Fibroblast of lung (primary cell): ENCODE data around the gene ZNF764.

ENCODE experiments used
- CTCF ChIP-seq, 2 donors: IDR thresholded peaks in 1 of 2; conservative IDR thresholded peaks in 1 of 2; 1 replicate in 1 of 2; 2 replicates in 1 of 2; pipeline ENCODE4 v1.5.1; 2011 to 2012; ENCODE audit warnings: low read length in 2 of 2, control low read depth in 1 of 2, inconsistent platforms in 1 of 2, low read depth in 1 of 2, mild to moderate bottlenecking in 1 of 2
- EZH2 ChIP-seq: IDR thresholded peaks from 2 replicates; pipeline ENCODE4 v1.5.1; 2012; ENCODE audit warnings: low read length, control low read depth, mild to moderate bottlenecking; ENCODE audit errors: missing control alignments

- TF ChIP-seq CTCF (conservative IDR thresholded peaks at IDR 0.05 in 1 of 2, IDR thresholded peaks at IDR 0.05 in 1 of 2; ENCODE audit: low read depth in 1 of 2, low read length in 2 of 2) = no peak
- no peak for TF ChIP-seq EZH2
Measured at GRCh38 chr16:30518552-30518951, 39.6 kb downstream of the ZNF764 start.
